ENCODE results near the gene LY6G6C. TPM values are rescaled to one million over a fixed set of nuclear protein-coding genes. Genes with fewer than 3 reads are reported as not detected.

LY6G6C gene
- total and polyA plus RNA-seq, 2 of the 13 experiments (the other 11 are each of a cell fraction or from before 2014, with no cell fraction given), result 0.15 TPM; not detected in 1

DNA sequence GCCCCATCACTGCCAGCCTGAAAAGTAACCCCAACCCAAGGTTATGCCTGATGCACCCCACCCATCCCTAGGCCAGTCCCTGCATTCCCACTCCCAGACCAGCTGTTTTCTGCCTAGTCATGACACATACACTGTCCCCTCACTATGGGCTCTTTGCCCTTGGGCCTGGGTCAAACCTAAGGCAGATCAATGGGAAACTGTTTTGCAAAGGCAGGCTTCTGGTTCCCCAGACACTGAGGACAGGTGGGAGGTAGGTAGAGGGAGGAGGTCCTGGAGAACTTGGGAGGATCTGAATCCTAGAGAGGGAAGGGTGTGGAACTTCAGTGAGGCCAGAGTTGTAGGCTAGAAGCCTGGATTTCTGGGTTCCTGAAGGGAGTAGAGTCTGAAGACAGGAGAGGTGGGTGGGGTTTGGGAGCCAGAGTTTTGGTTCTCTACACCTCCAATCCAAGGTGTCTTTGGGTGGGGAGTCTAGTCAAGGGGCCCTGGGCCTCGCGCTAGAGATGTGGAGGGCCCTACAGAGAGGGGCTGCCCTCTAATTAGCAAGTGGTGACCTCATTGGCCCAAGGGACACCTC, 12.8 kb upstream of the LY6G6C start (continued):
- no peak for TF ChIP-seq MZF1 (CRISPR knock-in tag; IDR thresholded peaks at IDR 0.05; ENCODE audit: borderline replicate concordance)
- no peak for TF ChIP-seq ZNF430 (CRISPR knock-in tag; IDR thresholded peaks at IDR 0.05)
- TF ChIP-seq IRX3 (CRISPR knock-in tag; IDR thresholded peaks at IDR 0.05; ENCODE audit: borderline replicate concordance, low read depth), result no peak
- TF ChIP-seq HDAC2 (CRISPR knock-in tag; IDR thresholded peaks at IDR 0.05), result 0 out of 2 replicates have a peak, but pooled peaks have one; percentile 9
- no peak for TF ChIP-seq CCDC6 (CRISPR knock-in tag; IDR thresholded peaks at IDR 0.05)
- TF ChIP-seq ZNF276 (CRISPR knock-in tag; IDR thresholded peaks at IDR 0.05; ENCODE audit: low read depth), result no peak
- no peak for TF ChIP-seq PRMT3 (CRISPR knock-in tag; IDR thresholded peaks at IDR 0.05; ENCODE audit: borderline replicate concordance, low read depth)
- TF ChIP-seq, protein P1, sequence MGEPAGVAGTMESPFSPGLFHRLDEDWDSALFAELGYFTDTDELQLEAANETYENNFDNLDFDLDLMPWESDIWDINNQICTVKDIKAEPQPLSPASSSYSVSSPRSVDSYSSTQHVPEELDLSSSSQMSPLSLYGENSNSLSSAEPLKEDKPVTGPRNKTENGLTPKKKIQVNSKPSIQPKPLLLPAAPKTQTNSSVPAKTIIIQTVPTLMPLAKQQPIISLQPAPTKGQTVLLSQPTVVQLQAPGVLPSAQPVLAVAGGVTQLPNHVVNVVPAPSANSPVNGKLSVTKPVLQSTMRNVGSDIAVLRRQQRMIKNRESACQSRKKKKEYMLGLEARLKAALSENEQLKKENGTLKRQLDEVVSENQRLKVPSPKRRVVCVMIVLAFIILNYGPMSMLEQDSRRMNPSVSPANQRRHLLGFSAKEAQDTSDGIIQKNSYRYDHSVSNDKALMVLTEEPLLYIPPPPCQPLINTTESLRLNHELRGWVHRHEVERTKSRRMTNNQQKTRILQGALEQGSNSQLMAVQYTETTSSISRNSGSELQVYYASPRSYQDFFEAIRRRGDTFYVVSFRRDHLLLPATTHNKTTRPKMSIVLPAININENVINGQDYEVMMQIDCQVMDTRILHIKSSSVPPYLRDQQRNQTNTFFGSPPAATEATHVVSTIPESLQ (CRISPR knock-in tag; conservative IDR thresholded peaks at IDR 0.05), result no peak
- no peak for TF ChIP-seq ZNF749 (CRISPR knock-in tag; IDR thresholded peaks at IDR 0.05; ENCODE audit: borderline replicate concordance)
- TF ChIP-seq HMGXB3 (CRISPR knock-in tag; IDR thresholded peaks at IDR 0.05; ENCODE audit: borderline replicate concordance), result no peak
- TF ChIP-seq ZNF431 (CRISPR knock-in tag; IDR thresholded peaks at IDR 0.05; ENCODE audit: borderline replicate concordance, low read depth), result no peak
- no peak for TF ChIP-seq ZNF496 (CRISPR knock-in tag; IDR thresholded peaks at IDR 0.05; ENCODE audit: insufficient replicate concordance)
- no peak for TF ChIP-seq FOXA3 (CRISPR knock-in tag; IDR thresholded peaks at IDR 0.05)
- TF ChIP-seq CCAR2 (optimal IDR thresholded peaks at IDR 0.05; ENCODE audit: low read depth, low read length), result no peak
- no peak for TF ChIP-seq ZNF773 (CRISPR knock-in tag; IDR thresholded peaks at IDR 0.05; ENCODE audit: borderline replicate concordance)
- TF ChIP-seq ZSCAN22 (CRISPR knock-in tag; IDR thresholded peaks at IDR 0.05), result no peak
- TF ChIP-seq ATF7 (IDR thresholded peaks at IDR 0.05), result 0 out of 2 replicates have a peak, but pooled peaks have one; percentile 17
- no peak for TF ChIP-seq ATF7 (CRISPR knock-in tag; IDR thresholded peaks at IDR 0.05)
- no peak for TF ChIP-seq ZNF296 (CRISPR knock-in tag; conservative IDR thresholded peaks at IDR 0.05)
- TF ChIP-seq SMC3 (IDR thresholded peaks at IDR 0.05; ENCODE audit: low read length), result no peak
- TF ChIP-seq ZNF543 (CRISPR knock-in tag; IDR thresholded peaks at IDR 0.05), result no peak
- no peak for TF ChIP-seq ZNF547 (CRISPR knock-in tag; IDR thresholded peaks at IDR 0.05)

Measured in HepG2 (cell line).